Measurements from ENCODE around the gene NEK7.

The NEK7 gene

GRCh38 chr1:198346178-198346577 lies 189.4 kb downstream of the NEK7 start:
- TF ChIP-seq CTCF (conservative IDR thresholded peaks at IDR 0.05; ENCODE audit: low read depth, low read length): no peak
- no peak for DNase-seq (ENCODE audit: low read depth)

GRCh38 chr1:198350456-198350855 lies 193.7 kb downstream of the NEK7 start:
- no peak overlapping the region for H3K4me3 ChIP-seq (ENCODE audit: low read depth, low read length)
- DNase-seq (ENCODE audit: low read depth): no peak
- no peak for TF ChIP-seq CTCF (conservative IDR thresholded peaks at IDR 0.05; ENCODE audit: low read depth, low read length)

More at GRCh38 chr1:198346178-198346577, 189.4 kb downstream of the NEK7 start:
- H3K4me3 ChIP-seq (ENCODE audit: low read depth, low read length): no peak overlapping the region

- no peak for DNase-seq (ENCODE audit: low read depth)
- H3K4me3 ChIP-seq (ENCODE audit: low read depth, low read length): no peak overlapping the region
- no peak for TF ChIP-seq CTCF (conservative IDR thresholded peaks at IDR 0.05; ENCODE audit: low read depth, low read length)
Observed at GRCh38 chr1:198352975-198353695, 196.3 kb downstream of the NEK7 start.

GRCh38 chr1:198357937-198358336 lies 201.1 kb downstream of the NEK7 start:
- H3K4me3 ChIP-seq (ENCODE audit: low read depth, low read length): no peak overlapping the region
- TF ChIP-seq CTCF (conservative IDR thresholded peaks at IDR 0.05; ENCODE audit: low read depth, low read length): no peak
- no peak for DNase-seq (ENCODE audit: low read depth)

- DNase-seq (ENCODE audit: low read depth): peak; percentile 44
- H3K4me3 ChIP-seq (ENCODE audit: low read depth, low read length): no peak overlapping the region
- peak; percentile 45 for TF ChIP-seq CTCF (conservative IDR thresholded peaks at IDR 0.05; ENCODE audit: low read depth, low read length)
Observed at GRCh38 chr1:198359024-198359653, 202.3 kb downstream of the NEK7 start.

GRCh38 chr1:198360208-198360729 lies 203.5 kb downstream of the NEK7 start:
- TF ChIP-seq CTCF (conservative IDR thresholded peaks at IDR 0.05; ENCODE audit: low read depth, low read length): no peak
- no peak overlapping the region for H3K4me3 ChIP-seq (ENCODE audit: low read depth, low read length)
- no peak for DNase-seq (ENCODE audit: low read depth)
